Suprapubic skin (tissue), 3 donors: ENCODE results near the gene ZC3HAV1.
"Not testable (repeated sequence)": the region's sequence is repeated elsewhere in the genome, so short reads cannot be mapped to it uniquely, and the experiment has no call there.

Source experiments
- CTCF ChIP-seq, 2 donors: fragments of 200-600 bp in 1 of 2; fragments of 450-650 bp in 1 of 2; sonication (generic) in 1 of 2; IDR thresholded peaks; one replicate each; pipeline ENCODE4 v1.5.1; 2016 to 2019; ENCODE audit warnings: antibody characterized with exemption in 2 of 2, mild to moderate bottlenecking in 1 of 2, moderate library complexity in 1 of 2
- POLR2A ChIP-seq, 2 donors: fragments of 450-650 bp; IDR thresholded peaks; one replicate each; pipeline ENCODE4 v1.6.1; 2017; ENCODE audit warnings: antibody characterized with exemption in 2 of 2, mild to moderate bottlenecking in 2 of 2, moderate library complexity in 2 of 2

- TF ChIP-seq CTCF, POLR2A (IDR thresholded peaks at IDR 0.05): not testable (repeated sequence)
Observed at GRCh38 chr7:139025861-139026260, 83.7 kb downstream of the ZC3HAV1 start.
